GM18909 (cell line): ENCODE results near the gene SNRNP35.
"Not testable (repeated sequence)": the region's sequence is repeated elsewhere in the genome, so short reads cannot be mapped to it uniquely, and the experiment has no call there.

ENCODE experiments used
- ATAC-seq: cut with Tn5 transposase; IDR thresholded peaks from one replicate; pipeline ENCODE4 v1.9.1; 2021; ENCODE audit warnings: mild to moderate bottlenecking; ENCODE audit not compliant: unreplicated experiment, poor library complexity

Gene SNRNP35, protein sequence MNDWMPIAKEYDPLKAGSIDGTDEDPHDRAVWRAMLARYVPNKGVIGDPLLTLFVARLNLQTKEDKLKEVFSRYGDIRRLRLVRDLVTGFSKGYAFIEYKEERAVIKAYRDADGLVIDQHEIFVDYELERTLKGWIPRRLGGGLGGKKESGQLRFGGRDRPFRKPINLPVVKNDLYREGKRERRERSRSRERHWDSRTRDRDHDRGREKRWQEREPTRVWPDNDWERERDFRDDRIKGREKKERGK

DNA sequence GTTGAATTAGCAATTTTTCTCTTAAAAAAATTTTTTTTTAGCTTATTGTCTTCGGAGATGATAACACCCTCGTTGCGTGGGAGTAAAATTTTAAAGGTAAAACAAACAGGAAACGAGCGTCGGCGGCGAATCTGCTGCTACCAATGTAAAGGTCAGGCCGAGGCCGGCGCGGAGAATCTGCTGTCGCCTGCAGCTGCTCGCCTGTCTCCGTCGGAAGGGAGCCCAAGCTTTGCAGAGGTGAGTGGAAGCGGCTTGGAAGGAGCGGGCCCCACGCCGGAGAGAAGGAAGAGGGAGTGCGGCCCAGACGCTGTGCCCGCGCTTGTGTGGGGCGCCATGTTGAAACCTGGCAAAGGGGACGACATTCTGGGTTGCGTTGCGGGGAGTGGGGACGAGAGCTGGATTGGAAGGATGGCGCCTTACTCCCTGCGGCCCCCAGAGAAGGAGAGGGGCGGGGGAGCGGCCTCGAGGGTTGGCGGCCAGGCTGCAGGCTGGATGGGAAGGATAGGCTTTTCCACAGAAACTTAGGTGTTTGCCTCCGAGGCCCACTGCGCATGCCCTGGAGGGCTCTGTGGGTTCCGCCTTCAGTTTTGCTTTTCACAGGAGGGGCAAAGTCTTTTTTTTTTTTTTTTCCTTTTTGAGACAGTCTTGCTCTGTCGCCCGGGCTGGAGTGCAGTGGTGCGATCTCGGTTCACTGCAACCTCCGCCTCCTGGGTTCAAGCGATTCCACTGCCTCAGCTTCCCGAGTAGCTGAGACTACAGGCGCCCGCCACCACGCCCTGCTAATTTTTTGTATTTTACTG lies at the start of gene SNRNP35:
SNRNP35 (plus strand) TSS at position 160 of the 800 bp plus-strand sequence. CDS start 7,402 bp downstream, outside the sequence.
- peak; percentile 59 for ATAC-seq

DNA sequence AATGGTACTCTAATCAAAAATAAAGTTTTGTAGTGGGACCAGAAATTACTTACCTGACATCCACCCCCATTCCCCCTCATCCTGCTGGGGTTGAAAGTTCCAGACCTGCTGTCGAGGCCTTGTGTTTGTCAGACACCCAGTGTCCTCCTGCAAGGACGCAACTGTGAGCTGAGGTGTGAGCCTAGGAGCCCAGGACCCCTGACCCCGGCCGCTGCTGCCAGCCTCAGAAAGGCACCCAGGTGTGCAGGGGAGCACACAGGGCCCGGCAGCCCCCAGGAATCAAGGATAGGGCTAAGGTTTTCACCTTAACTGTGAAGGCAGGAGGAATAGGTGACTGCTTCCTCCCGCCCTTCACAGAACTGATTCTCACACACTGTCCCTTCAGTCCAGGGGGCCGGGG lies 49.3 kb upstream of the SNRNP35 start:
- ATAC-seq: not testable (repeated sequence)

DNA sequence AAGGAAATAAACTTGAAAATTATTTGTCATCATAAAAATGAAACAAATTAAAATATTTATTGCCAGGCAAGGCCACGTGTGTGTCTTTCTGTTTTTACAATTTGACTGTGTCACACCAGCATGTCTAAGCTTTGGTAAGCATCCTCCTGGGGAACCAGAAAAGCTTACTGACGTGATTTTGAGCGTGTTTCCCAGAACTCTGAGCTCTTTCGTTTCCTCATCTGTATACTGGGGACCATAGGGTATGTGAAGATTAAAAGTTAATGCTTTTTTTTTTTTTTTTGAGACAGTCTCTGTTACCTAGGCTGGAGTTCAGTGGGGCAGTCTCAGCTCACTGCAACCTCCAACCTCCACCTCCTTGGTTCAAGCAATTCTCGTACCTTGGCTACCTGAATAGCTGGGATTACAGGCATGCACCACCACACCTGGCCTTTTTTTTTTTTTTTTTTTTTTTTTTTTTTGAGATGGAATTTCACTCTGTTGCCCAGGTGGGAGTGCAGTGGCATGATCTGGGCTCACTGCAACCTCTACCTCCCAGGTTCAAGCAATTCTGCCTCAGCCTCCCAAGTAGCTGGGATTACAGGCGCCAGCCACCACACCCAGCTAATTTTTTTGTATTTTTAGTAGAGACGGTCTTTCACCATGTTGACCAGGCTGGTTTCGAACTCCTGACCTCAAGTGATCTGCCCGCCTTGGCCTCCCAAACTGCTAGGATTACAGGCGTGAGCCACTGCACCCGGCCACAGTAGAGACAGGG lies 48.5 kb upstream of the SNRNP35 start:
- not testable (repeated sequence) for ATAC-seq

GRCh38 chr12:123410041-123410412 lies 47.9 kb upstream of the SNRNP35 start:
- no peak for ATAC-seq

DNA sequence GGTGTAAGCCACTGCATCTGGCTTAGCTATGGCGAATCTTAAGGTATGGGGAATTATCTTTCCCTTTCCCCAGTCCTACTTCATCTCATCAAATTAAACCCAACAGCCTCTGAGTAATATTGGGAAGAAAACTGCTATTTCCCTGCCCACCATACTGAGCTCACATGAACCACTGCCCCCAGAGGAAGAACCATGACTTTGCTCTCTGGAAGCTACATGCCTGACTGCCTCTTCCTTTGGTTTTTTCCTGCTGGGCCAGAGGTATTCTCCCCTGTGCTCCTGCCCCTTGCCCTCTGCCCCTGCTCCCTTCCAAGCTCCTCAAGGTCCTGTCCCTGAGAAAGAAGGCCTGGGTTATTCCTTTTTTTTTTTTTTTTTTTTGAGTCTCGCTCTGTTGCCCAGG lies 36.6 kb upstream of the SNRNP35 start:
- ATAC-seq: no peak

- ATAC-seq: peak; percentile 89
Observed at GRCh38 chr12:123427036-123427769, 30.7 kb upstream of the SNRNP35 start.

GRCh38 chr12:123428591-123428990 lies 29.3 kb upstream of the SNRNP35 start:
- ATAC-seq: no peak

GRCh38 chr12:123429101-123429500 lies 28.8 kb upstream of the SNRNP35 start:
- not testable (repeated sequence) for ATAC-seq

DNA sequence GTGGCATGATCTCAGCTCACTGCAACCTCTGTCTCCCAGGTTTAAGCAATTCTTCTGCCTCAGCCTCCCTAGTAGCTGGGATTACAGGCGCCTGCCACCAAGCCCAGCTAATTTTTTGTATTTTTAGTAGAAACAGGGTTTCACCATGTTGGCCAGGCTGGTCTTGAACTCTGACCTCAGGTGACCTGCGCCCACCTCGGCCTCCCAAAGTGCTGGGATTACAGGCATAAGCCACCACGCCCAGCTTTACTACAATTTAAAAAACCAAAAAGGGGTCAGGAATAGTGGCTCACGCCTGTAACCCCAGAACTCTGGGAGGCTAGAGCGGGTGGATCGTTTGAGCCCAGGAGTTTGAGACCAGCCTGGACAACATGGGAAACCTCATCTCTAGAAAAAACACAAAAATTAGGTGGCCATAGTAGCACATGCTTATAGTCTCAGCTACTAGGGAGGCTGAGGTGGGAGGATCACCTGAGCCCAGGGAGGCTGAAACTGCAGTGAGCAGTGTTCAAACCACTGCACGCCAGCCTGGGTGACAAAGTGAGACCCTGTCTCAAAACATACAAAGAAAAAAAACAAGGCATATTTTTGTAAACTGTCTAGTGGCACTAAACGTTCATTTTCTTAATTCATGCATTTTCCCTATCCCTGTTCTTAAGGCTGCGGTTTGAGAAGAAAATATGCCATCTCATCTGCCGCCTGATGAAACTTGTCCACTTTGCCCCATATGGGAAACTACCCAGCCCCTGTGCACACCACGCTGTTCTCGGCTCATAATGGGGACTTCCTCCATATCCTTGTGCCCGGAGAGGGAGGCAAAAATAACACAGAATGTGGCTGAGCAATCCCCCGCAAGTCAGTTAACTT lies 25.8 kb upstream of the SNRNP35 start:
- ATAC-seq: not testable (repeated sequence)

- no peak for ATAC-seq
Observed at GRCh38 chr12:123433615-123434014, 24.3 kb upstream of the SNRNP35 start.

DNA sequence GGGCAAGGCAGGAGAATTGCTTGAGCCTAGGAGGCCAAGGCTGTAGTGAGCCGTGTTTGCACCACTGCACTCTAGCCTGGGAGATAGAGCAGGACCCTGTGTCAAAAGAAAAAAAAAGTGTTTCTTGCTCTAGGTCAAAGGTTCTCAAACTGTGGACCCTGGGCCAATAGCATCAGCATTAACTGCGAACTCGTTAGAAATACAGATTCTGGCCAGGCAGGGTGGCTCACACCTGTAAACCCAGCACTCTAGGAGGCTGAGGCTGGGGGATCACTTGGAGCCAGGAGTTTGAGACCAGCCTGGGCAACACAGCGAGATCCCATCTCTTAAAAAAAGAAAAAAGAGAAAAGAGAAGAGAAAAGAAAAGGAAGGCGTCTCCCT lies 22.3 kb upstream of the SNRNP35 start:
- no peak for ATAC-seq

GRCh38 chr12:123436017-123436964 lies 21.6 kb upstream of the SNRNP35 start, which contains the start of gene RILPL2:
TSS of gene RILPL2 (minus strand) at chr12:123436684. CDS start at chr12:123436420, 264 bp downstream.
- peak; percentile 75 for ATAC-seq

GRCh38 chr12:123441523-123442164 lies 16.3 kb upstream of the SNRNP35 start:
- ATAC-seq: peak; percentile 64

- ATAC-seq: no peak
Observed at GRCh38 chr12:123442774-123443173, 15.2 kb upstream of the SNRNP35 start.

GRCh38 chr12:123444092-123445026 lies 13.6 kb upstream of the SNRNP35 start:
- no peak for ATAC-seq

DNA sequence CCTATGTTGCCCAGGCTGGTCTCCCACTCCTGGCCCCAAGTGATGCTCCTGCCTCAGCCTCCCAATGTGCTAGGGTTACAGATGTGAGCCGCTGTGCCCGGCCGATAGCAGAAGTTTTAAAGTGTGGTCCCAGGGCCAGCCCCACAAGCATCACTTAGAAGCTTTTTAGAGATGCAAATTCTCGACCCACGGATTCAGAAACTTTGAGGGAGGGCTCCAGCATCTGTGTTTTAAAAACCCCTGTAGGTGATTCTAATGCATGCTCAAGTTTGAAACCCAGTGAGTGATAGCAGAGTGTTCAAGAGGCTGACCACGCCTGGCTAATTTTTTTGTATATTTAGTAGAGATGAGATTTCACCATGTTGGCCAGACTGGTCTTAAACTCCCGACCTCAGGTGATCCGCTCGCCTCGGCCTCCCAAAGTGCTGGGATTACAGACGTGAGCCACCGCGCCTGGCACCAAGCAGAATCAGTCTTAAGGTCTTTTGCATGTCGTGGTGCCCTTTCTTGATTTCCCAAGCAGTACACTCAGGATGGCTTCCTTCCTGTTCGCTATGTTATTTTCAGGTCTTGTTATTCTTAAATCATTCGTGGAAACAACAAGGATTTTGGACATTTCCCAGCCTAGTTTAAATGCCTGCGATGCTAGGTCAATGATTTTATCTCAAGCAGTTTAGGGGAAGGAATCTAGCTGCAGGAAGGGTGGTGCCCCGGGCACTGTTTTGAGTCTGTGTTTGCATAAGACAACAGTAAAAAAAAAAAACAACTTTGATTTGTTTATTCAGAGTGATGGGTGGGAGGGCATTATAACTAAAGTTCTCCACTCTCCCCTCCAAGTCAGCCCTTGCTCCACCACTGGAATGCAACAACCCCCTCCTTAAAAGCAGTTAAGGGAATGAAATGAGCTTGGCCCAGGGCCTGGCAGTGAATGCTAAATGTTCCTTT lies 12.3 kb upstream of the SNRNP35 start:
- ATAC-seq: no peak
